Colonic mucosa (tissue), 4 donors: ENCODE results near the gene MTSS2. TPM values are rescaled to one million over a fixed set of nuclear protein-coding genes. Genes with fewer than 3 reads are reported as not detected.

Source experiments
- DNase-seq: peaks from one replicate; pipeline ENCODE4 v3.0.0-alpha.2; 2020
- H3K27ac ChIP-seq: fragments of 200-600 bp; one replicate; pipeline ENCODE4 v1.8.0; 2021
- H3K27me3 ChIP-seq: fragments of 200-600 bp; one replicate; pipeline ENCODE4 v1.8.0; 2021
- H3K36me3 ChIP-seq: fragments of 200-600 bp; one replicate; pipeline ENCODE4 v1.8.0; 2021
- H3K4me1 ChIP-seq: fragments of 200-600 bp; one replicate; pipeline ENCODE4 v1.8.0; 2021; ENCODE audit warnings: mild to moderate bottlenecking
- H3K4me3 ChIP-seq: fragments of 200-600 bp; one replicate; pipeline ENCODE4 v1.8.0; 2021
- H3K9ac ChIP-seq, 2 donors: one replicate each; pipeline ENCODE4 v1.7.0; 2013; ENCODE audit warnings: control low read depth in 2 of 2, low read depth in 2 of 2, low read length in 2 of 2
- H3K9me3 ChIP-seq: fragments of 200-600 bp; one replicate; pipeline ENCODE4 v1.8.0; 2021
- CTCF ChIP-seq: fragments of 200-600 bp; IDR thresholded peaks from one replicate; pipeline ENCODE4 v1.8.0; 2022; ENCODE audit warnings: antibody characterized with exemption, mild to moderate bottlenecking
- intact Hi-C: fragments of 100-400 bp; cut with DNase I; formaldehyde crosslinking; loops from one replicate; pipeline ENCODE4 v1.14.1; 2022
- total RNA-seq, 2 donors: library from RNA; stranded (reverse); fragmentation: NEBNext Ultra II Directional in 1 of 2; extraction: Animal tissue kit (Norgen Biotek cat#: 25700) in 1 of 2; gene quantifications; one replicate each; pipeline ENCODE4 v1.2.1, GENCODE V29; 2021
- donor health status: healthy.
- donor health status: DM: no; HTN: no; CAD: no.
- donor health status: DM: no; HTN: no; CAD: no.

The MTSS2 gene
- total RNA-seq, 2 donors from 2014 or later: 15.5 to 25.3 TPM

- Histone ChIP-seq H3K27me3 (no peaks in the 10 kb centered on the region), H3K4me1 (peaks cover 19% of the 10 kb centered on the region), H3K9me3 (no peaks in the 10 kb centered on the region), H3K9ac (peak overlapping the region in 1 of 2 donors; percentile 46), H3K36me3 (no peaks in the 10 kb centered on the region), H3K27ac (peak overlapping the region; percentile 7), H3K4me3 (no peak overlapping the region)
- TF ChIP-seq CTCF: no peak
- intact Hi-C loops: no loop called here
- DNase-seq: no peak
These were observed 11.2 kb upstream of the MTSS2 start for GRCh38 chr16:70696952-70697593.

GRCh38 chr16:70696355-70696754, 10.5 kb upstream of the MTSS2 start:
- H3K36me3 ChIP-seq: no peaks in the 10 kb centered on the region

GRCh38 chr16:70695331-70696070, 9.6 kb upstream of the MTSS2 start:
- Histone ChIP-seq H3K4me1 (peaks cover 28% of the 10 kb centered on the region), H3K9ac (peak overlapping the region in 1 of 2 donors; percentile 3), H3K9me3 (no peaks in the 10 kb centered on the region), H3K27ac (peak overlapping the region; percentile 52), H3K4me3 (no peak overlapping the region), H3K36me3 (no peaks in the 10 kb centered on the region), H3K27me3 (no peaks in the 10 kb centered on the region)
- TF ChIP-seq CTCF: no peak
- intact Hi-C loops: no loop called here
- peak; percentile 54 for DNase-seq

More at GRCh38 chr16:70696355-70696754, 10.5 kb upstream of the MTSS2 start:
- Histone ChIP-seq H3K9ac (no peak overlapping the region), H3K27ac (peak overlapping the region; percentile 52), H3K4me3 (no peak overlapping the region), H3K4me1 (peaks cover 21% of the 10 kb centered on the region), H3K9me3 (no peaks in the 10 kb centered on the region), H3K27me3 (no peaks in the 10 kb centered on the region)
- DNase-seq: no peak
- TF ChIP-seq CTCF: no peak
- intact Hi-C loops: no loop called here

- Histone ChIP-seq H3K9ac (no peak overlapping the region), H3K27me3 (no peaks in the 10 kb centered on the region), H3K36me3 (no peaks in the 10 kb centered on the region), H3K4me1 (peaks cover 31% of the 10 kb centered on the region), H3K27ac (peak overlapping the region; percentile 74), H3K4me3 (no peak overlapping the region), H3K9me3 (no peaks in the 10 kb centered on the region)
- TF ChIP-seq CTCF: no peak
- DNase-seq: no peak
- intact Hi-C loops: no loop called here
These were observed 9.0 kb upstream of the MTSS2 start for GRCh38 chr16:70694868-70695218.

- intact Hi-C loops: no loop called here
- Histone ChIP-seq H3K27me3 (no peaks in the 10 kb centered on the region), H3K9me3 (no peaks in the 10 kb centered on the region), H3K9ac (peak overlapping the region in 1 of 2 donors; percentile 47), H3K4me1 (peaks cover 31% of the 10 kb centered on the region), H3K36me3 (no peaks in the 10 kb centered on the region), H3K27ac (peak overlapping the region; percentile 74), H3K4me3 (no peak overlapping the region)
- TF ChIP-seq CTCF: no peak
- no peak for DNase-seq
These were observed 8.4 kb upstream of the MTSS2 start for GRCh38 chr16:70694088-70694867.
